ENCODE results near the gene IQGAP2.
A peak's percentile ranks its signal among the peaks of the same experiment; 100 is the strongest.
"Not testable (repeated sequence)": the region's sequence is repeated elsewhere in the genome, so short reads cannot be mapped to it uniquely, and the experiment has no call there.

IQGAP2 gene

GRCh38 chr5:76729373-76730290, 326.5 kb downstream of the IQGAP2 start:
- no peak for DNase-seq

- no peak for DNase-seq
Measured at GRCh38 chr5:76732405-76733048, 329.4 kb downstream of the IQGAP2 start.

GRCh38 chr5:76733049-76733417, 329.9 kb downstream of the IQGAP2 start:
- peak; percentile 7 to 36 for DNase-seq

- no peak for DNase-seq
Measured at GRCh38 chr5:76735762-76736545, 332.9 kb downstream of the IQGAP2 start.

- no peak for DNase-seq
Measured at GRCh38 chr5:76736679-76737556, 333.8 kb downstream of the IQGAP2 start.

GRCh38 chr5:76737846-76738245, 334.8 kb downstream of the IQGAP2 start:
- no peak for DNase-seq

GRCh38 chr5:76741506-76741905, 338.4 kb downstream of the IQGAP2 start:
- DNase-seq, result not testable (repeated sequence)

GRCh38 chr5:76742583-76742982, 339.5 kb downstream of the IQGAP2 start:
- no peak for DNase-seq

GRCh38 chr5:76744632-76745031, 341.5 kb downstream of the IQGAP2 start:
- DNase-seq, result no peak

- no peak for DNase-seq
Measured at GRCh38 chr5:76745670-76746069, 342.6 kb downstream of the IQGAP2 start.

GRCh38 chr5:76746677-76747076, 343.6 kb downstream of the IQGAP2 start:
- DNase-seq, result no peak

GRCh38 chr5:76747706-76748105, 344.6 kb downstream of the IQGAP2 start:
- DNase-seq, result no peak

GRCh38 chr5:76751291-76751690, 348.2 kb downstream of the IQGAP2 start:
- DNase-seq, result no peak

- DNase-seq, result no peak
Measured at GRCh38 chr5:76754668-76755078, 351.6 kb downstream of the IQGAP2 start.

- peak in 1 of 2 donors; percentile 11 for DNase-seq
Measured at GRCh38 chr5:76755779-76756637, 352.9 kb downstream of the IQGAP2 start.

GRCh38 chr5:76757049-76757448, 354.0 kb downstream of the IQGAP2 start:
- no peak for DNase-seq
